Fibroblast of lung (primary cell): Measurements from ENCODE around the gene SMC2. TPM values are rescaled to one million over a fixed set of nuclear protein-coding genes. Genes with fewer than 3 reads are reported as not detected.

Experiments used
- DNase-seq, 2 donors: peaks; one replicate each; pipeline versions ENCODE4 v3.0.0 to v3.0.0-alpha.2; 2010; ENCODE audit warnings: low read depth in 2 of 2
- H2AFZ ChIP-seq: 2 replicates; pipeline ENCODE4 v1.5.1; 2012; ENCODE audit warnings: low read length, control low read depth, inconsistent platforms
- H3K27ac ChIP-seq: 2 replicates; pipeline ENCODE4 v1.5.1; 2011; ENCODE audit warnings: low read length, control low read depth; ENCODE audit not compliant: insufficient read depth
- H3K27me3 ChIP-seq: 2 replicates; pipeline ENCODE4 v1.5.1; 2011; ENCODE audit warnings: mild to moderate bottlenecking, low read length; ENCODE audit not compliant: control insufficient read depth, insufficient read depth
- H3K36me3 ChIP-seq: 2 replicates; pipeline ENCODE4 v1.5.1; 2011; ENCODE audit warnings: low read length; ENCODE audit not compliant: control insufficient read depth, insufficient read depth
- H3K4me1 ChIP-seq: 2 replicates; pipeline ENCODE4 v1.5.1; 2011; ENCODE audit warnings: low read length; ENCODE audit not compliant: control insufficient read depth, insufficient read depth; ENCODE audit errors: extremely low read depth
- H3K4me2 ChIP-seq: 2 replicates; pipeline ENCODE4 v1.5.1; 2011; ENCODE audit warnings: low read length, control low read depth; ENCODE audit not compliant: insufficient read depth; ENCODE audit errors: extremely low read depth
- H3K4me3 ChIP-seq, 4 experiments: fragments of 200-600 bp in 1 of 4; sonication (generic) in 1 of 4; replicated peaks in 1 of 4; 2 replicates each; pipeline ENCODE4 v1.5.1; 2011 to 2016; ENCODE audit warnings: low read length in 4 of 4, low read depth in 3 of 4, mild to moderate bottlenecking in 3 of 4, control low read depth in 2 of 4, inconsistent platforms in 1 of 4, mixed read lengths in 1 of 4; ENCODE audit not compliant: insufficient read depth in 1 of 4; ENCODE audit errors: control extremely low read depth in 1 of 4
- H3K79me2 ChIP-seq: 2 replicates; pipeline ENCODE4 v1.5.1; 2012; ENCODE audit warnings: mild to moderate bottlenecking, low read length, inconsistent platforms; ENCODE audit not compliant: control insufficient read depth, insufficient read depth
- H3K9ac ChIP-seq: 2 replicates; pipeline ENCODE4 v1.5.1; 2011; ENCODE audit warnings: mild to moderate bottlenecking, low read length, control low read depth; ENCODE audit not compliant: insufficient read depth
- H3K9me3 ChIP-seq: 2 replicates; pipeline ENCODE4 v1.5.1; 2012; ENCODE audit warnings: low read depth, low read length; ENCODE audit not compliant: control insufficient read depth, insufficient read depth
- H4K20me1 ChIP-seq: 2 replicates; pipeline ENCODE4 v1.5.1; 2011; ENCODE audit warnings: low read length; ENCODE audit not compliant: control insufficient read depth, insufficient read depth; ENCODE audit errors: extremely low read depth
- CTCF ChIP-seq, 2 donors: IDR thresholded peaks in 1 of 2; conservative IDR thresholded peaks in 1 of 2; 1 replicate in 1 of 2; 2 replicates in 1 of 2; pipeline ENCODE4 v1.5.1; 2011 to 2012; ENCODE audit warnings: low read length in 2 of 2, control low read depth in 1 of 2, inconsistent platforms in 1 of 2, low read depth in 1 of 2, mild to moderate bottlenecking in 1 of 2
- EZH2 ChIP-seq: IDR thresholded peaks from 2 replicates; pipeline ENCODE4 v1.5.1; 2012; ENCODE audit warnings: low read length, control low read depth, mild to moderate bottlenecking; ENCODE audit errors: missing control alignments
- polyA plus RNA-seq, 2 donors: library from polyadenylated mRNA; depleted of rRNA in 1 of 2; stranded (reverse) in 1 of 2; unstranded in 1 of 2; fragments of >200 nt; gene quantifications; 2 replicates each; pipeline ENCODE4 v1.2.1, GENCODE V29; 2011 to 2012; ENCODE audit warnings: missing spikeins in 1 of 2
- total RNA-seq: library from RNA; depleted of rRNA; stranded (reverse); fragments of >200 nt; gene quantifications from 2 replicates; pipeline ENCODE4 v1.2.1, GENCODE V29; 2014

Gene SMC2
- total and polyA plus RNA-seq, 2 donors (not counting 1 experiment from before 2014, with no cell fraction given) = 8.9 to 12.6 TPM

GRCh38 chr9:104138243-104138868 is 44.2 kb downstream of the SMC2 start:
- Histone ChIP-seq H4K20me1 (no peaks in the 10 kb centered on the region), H3K79me2 (no peaks in the 10 kb centered on the region), H3K4me3 (no peak overlapping the region), H3K27me3 (no peaks in the 10 kb centered on the region), H3K4me2 (no peak overlapping the region), H3K36me3 (no peaks in the 10 kb centered on the region), H3K9me3 (no peaks in the 10 kb centered on the region), H3K27ac (no peak overlapping the region), H2AFZ (no peak overlapping the region), H3K4me1 (no peaks in the 10 kb centered on the region), H3K9ac (no peak overlapping the region)
- TF ChIP-seq CTCF (conservative IDR thresholded peaks at IDR 0.05 in 1 of 2, IDR thresholded peaks at IDR 0.05 in 1 of 2; ENCODE audit: low read depth in 1 of 2, low read length in 2 of 2) (no peak), EZH2 (no peak)
- DNase-seq = no peak

- Histone ChIP-seq H3K79me2 (no peaks in the 10 kb centered on the region), H3K9ac (no peak overlapping the region)
- TF ChIP-seq CTCF (conservative IDR thresholded peaks at IDR 0.05 in 1 of 2, IDR thresholded peaks at IDR 0.05 in 1 of 2; ENCODE audit: low read depth in 1 of 2, low read length in 2 of 2) (no peak), EZH2 (no peak)
These were observed 48.9 kb downstream of the SMC2 start for GRCh38 chr9:104142799-104143549.

GRCh38 chr9:104143550-104143910 is 49.4 kb downstream of the SMC2 start:
- no peak overlapping the region for H3K4me2 ChIP-seq
- no peak for TF ChIP-seq CTCF (conservative IDR thresholded peaks at IDR 0.05 in 1 of 2, IDR thresholded peaks at IDR 0.05 in 1 of 2; ENCODE audit: low read depth in 1 of 2, low read length in 2 of 2)

More at GRCh38 chr9:104142799-104143549, 48.9 kb downstream of the SMC2 start:
- Histone ChIP-seq H3K36me3 (no peaks in the 10 kb centered on the region), H4K20me1 (no peaks in the 10 kb centered on the region), H3K4me2 (no peak overlapping the region), H3K4me3 (no peak overlapping the region), H3K9me3 (no peaks in the 10 kb centered on the region), H3K27ac (no peak overlapping the region), H3K27me3 (no peaks in the 10 kb centered on the region), H2AFZ (no peak overlapping the region), H3K4me1 (no peaks in the 10 kb centered on the region)
- DNase-seq = no peak

More at GRCh38 chr9:104143550-104143910, 49.4 kb downstream of the SMC2 start:
- H3K27ac ChIP-seq = no peak overlapping the region
- no peaks in the 10 kb centered on the region for H3K27me3 ChIP-seq
- no peak overlapping the region for H3K9ac ChIP-seq
- no peaks in the 10 kb centered on the region for H3K79me2 ChIP-seq
- H3K9me3 ChIP-seq = no peaks in the 10 kb centered on the region
- DNase-seq = no peak
- H3K4me3 ChIP-seq = no peak overlapping the region
- no peaks in the 10 kb centered on the region for H3K4me1 ChIP-seq
- H3K36me3 ChIP-seq = no peaks in the 10 kb centered on the region
- no peaks in the 10 kb centered on the region for H4K20me1 ChIP-seq
- no peak overlapping the region for H2AFZ ChIP-seq
